Neural progenitor cell (in vitro differentiated cells): ENCODE results near the gene PHF12. TPM values are rescaled to one million over a fixed set of nuclear protein-coding genes. Genes with fewer than 3 reads are reported as not detected.

ENCODE experiments used
- DNase-seq: peaks from one replicate; pipeline ENCODE4 v3.0.0-alpha.2; 2016; ENCODE audit warnings: low spot score
- H2AFZ ChIP-seq: fragments of 200-600 bp; sonication (generic); replicated peaks from 2 replicates; pipeline ENCODE4 v1.6.1; 2016; ENCODE audit warnings: antibody characterized with exemption
- H3F3A ChIP-seq: fragments of 200-600 bp; sonication (generic); 2 replicates; pipeline ENCODE4 v1.6.1; 2016; ENCODE audit warnings: antibody characterized with exemption, low read depth
- H3K27ac ChIP-seq: fragments of 200-600 bp; sonication (generic); 2 replicates; pipeline ENCODE4 v1.5.1; 2016; ENCODE audit warnings: mild to moderate bottlenecking
- H3K27me3 ChIP-seq: fragments of 200-600 bp; sonication (generic); 2 replicates; pipeline ENCODE4 v1.6.1; 2016; ENCODE audit warnings: mild to moderate bottlenecking, moderate library complexity
- H3K36me3 ChIP-seq: fragments of 200-600 bp; sonication (generic); 2 replicates; pipeline ENCODE4 v1.5.1; 2016
- H3K4me1 ChIP-seq: fragments of 200-600 bp; sonication (generic); 2 replicates; pipeline ENCODE4 v1.6.1; 2016; ENCODE audit warnings: mixed run types
- H3K4me2 ChIP-seq: fragments of 200-600 bp; sonication (generic); 2 replicates; pipeline ENCODE4 v1.6.1; 2016
- H3K4me3 ChIP-seq: fragments of 200-600 bp; sonication (generic); 2 replicates; pipeline ENCODE4 v1.5.1; 2016
- H3K79me2 ChIP-seq: fragments of 200-600 bp; sonication (generic); 2 replicates; pipeline ENCODE4 v1.6.1; 2016; ENCODE audit warnings: low read depth
- H3K9ac ChIP-seq: fragments of 200-600 bp; sonication (generic); 2 replicates; pipeline ENCODE4 v1.6.1; 2016
- H3K9me3 ChIP-seq: fragments of 200-600 bp; sonication (generic); 2 replicates; pipeline ENCODE4 v1.5.1; 2016; ENCODE audit warnings: low read depth
- H4K20me1 ChIP-seq: fragments of 200-600 bp; sonication (generic); 2 replicates; pipeline ENCODE4 v1.6.1; 2016; ENCODE audit warnings: low read depth
- H3K27ac Mint-ChIP-seq: 3 replicates; pipeline ENCODE4 v1.8.0; 2021; ENCODE audit warnings: mixed read lengths
- H3K27me3 Mint-ChIP-seq: 2 replicates; pipeline ENCODE4 v1.8.0; 2022; ENCODE audit warnings: low read depth, mild to moderate bottlenecking, inconsistent platforms, moderate library complexity, mixed read lengths; ENCODE audit not compliant: insufficient read depth
- H3K36me3 Mint-ChIP-seq: 3 replicates; pipeline ENCODE4 v1.8.0; 2021; ENCODE audit warnings: mixed read lengths
- H3K4me1 Mint-ChIP-seq: 3 replicates; pipeline ENCODE4 v1.8.0; 2021; ENCODE audit warnings: mixed read lengths
- H3K4me3 Mint-ChIP-seq: 3 replicates; pipeline ENCODE4 v1.8.0; 2021; ENCODE audit warnings: mild to moderate bottlenecking, moderate library complexity, mixed read lengths
- H3K9me3 Mint-ChIP-seq: 3 replicates; pipeline ENCODE4 v1.8.0; 2020; ENCODE audit warnings: mixed read lengths
- EZH2 ChIP-seq: fragments of 200-600 bp; sonication (generic); IDR thresholded peaks from 2 replicates; pipeline ENCODE4 v1.6.1; 2017; ENCODE audit warnings: antibody characterized with exemption, mild to moderate bottlenecking, moderate library complexity
- EZH2phosphoT487 ChIP-seq: fragments of 200-600 bp; sonication (generic); IDR thresholded peaks from 2 replicates; pipeline ENCODE4 v1.6.1; 2017; ENCODE audit warnings: antibody characterized with exemption
- total RNA-seq: library from RNA; depleted of rRNA; stranded (reverse); fragments of >200 nt; gene quantifications from 2 replicates; pipeline ENCODE4 v1.2.3, GENCODE V29; 2015; ENCODE audit warnings: low replicate concordance
- TF ChIP-seq, protein P1 (sequence below): fragments of 200-600 bp; sonication (generic); IDR thresholded peaks from 2 replicates; pipeline ENCODE4 v1.5.1; 2017; ENCODE audit warnings: antibody characterized with exemption, mild to moderate bottlenecking

Gene PHF12
- total RNA-seq, 1 donor from 2014 or later, result 49.1 TPM

DNA sequence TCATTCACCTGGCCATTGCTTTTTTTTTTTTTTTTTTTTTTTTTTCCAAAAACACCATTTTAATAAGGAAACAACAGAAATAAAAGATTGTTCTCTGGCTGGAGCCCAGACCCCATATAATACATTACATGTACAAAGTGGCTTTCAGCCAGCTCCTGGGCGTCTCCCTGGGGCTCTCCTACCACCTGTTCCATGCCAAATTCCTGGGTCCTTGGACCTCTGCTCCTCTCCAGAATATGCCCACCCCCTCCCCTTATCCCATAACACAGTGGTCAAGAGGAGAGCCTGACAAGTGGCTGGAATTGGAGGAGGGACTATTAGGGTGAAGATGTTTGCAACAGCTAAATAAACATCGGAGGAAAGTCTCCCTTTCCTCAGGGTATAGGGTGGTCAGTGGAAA lies 3.6 kb upstream of the PHF12 start:
- no peaks in the 10 kb centered on the region for H3K36me3 Mint-ChIP-seq

GRCh38 chr17:28953444-28954118 lies 2.3 kb upstream of the PHF12 start:
- Histone ChIP-seq H2AFZ (no peak overlapping the region), H4K20me1 (peaks cover 15% of the 10 kb centered on the region), H3F3A (peaks cover 43% of the 10 kb centered on the region), H3K9ac (no peak overlapping the region), H3K4me3 (no peak overlapping the region), H3K27ac (no peak overlapping the region), H3K27me3 (no peaks in the 10 kb centered on the region), H3K79me2 (peaks cover 27% of the 10 kb centered on the region), H3K4me1 (no peaks in the 10 kb centered on the region), H3K4me2 (no peak overlapping the region), H3K36me3 (no peaks in the 10 kb centered on the region), H3K9me3 (no peaks in the 10 kb centered on the region)
- DNase-seq, result peak; percentile 88
- Mint-ChIP-seq H3K36me3 (no peaks in the 10 kb centered on the region), H3K4me1 (peaks cover 4% of the 10 kb centered on the region), H3K9me3 (no peaks in the 10 kb centered on the region), H3K27ac (no peak overlapping the region), H3K4me3 (peak overlapping the region; percentile 35), H3K27me3 (peaks cover 3% of the 10 kb centered on the region)
- no peak for TF ChIP-seq EZH2
- TF ChIP-seq, protein P1, sequence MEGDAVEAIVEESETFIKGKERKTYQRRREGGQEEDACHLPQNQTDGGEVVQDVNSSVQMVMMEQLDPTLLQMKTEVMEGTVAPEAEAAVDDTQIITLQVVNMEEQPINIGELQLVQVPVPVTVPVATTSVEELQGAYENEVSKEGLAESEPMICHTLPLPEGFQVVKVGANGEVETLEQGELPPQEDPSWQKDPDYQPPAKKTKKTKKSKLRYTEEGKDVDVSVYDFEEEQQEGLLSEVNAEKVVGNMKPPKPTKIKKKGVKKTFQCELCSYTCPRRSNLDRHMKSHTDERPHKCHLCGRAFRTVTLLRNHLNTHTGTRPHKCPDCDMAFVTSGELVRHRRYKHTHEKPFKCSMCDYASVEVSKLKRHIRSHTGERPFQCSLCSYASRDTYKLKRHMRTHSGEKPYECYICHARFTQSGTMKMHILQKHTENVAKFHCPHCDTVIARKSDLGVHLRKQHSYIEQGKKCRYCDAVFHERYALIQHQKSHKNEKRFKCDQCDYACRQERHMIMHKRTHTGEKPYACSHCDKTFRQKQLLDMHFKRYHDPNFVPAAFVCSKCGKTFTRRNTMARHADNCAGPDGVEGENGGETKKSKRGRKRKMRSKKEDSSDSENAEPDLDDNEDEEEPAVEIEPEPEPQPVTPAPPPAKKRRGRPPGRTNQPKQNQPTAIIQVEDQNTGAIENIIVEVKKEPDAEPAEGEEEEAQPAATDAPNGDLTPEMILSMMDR, result peak; percentile 77

More for the DNA sequence above, 3.6 kb upstream of the PHF12 start:
- Histone ChIP-seq H3K79me2 (peaks cover 14% of the 10 kb centered on the region), H3K36me3 (no peaks in the 10 kb centered on the region), H3K9ac (no peak overlapping the region), H3K4me3 (no peak overlapping the region), H4K20me1 (peaks cover 13% of the 10 kb centered on the region), H3F3A (peaks cover 31% of the 10 kb centered on the region), H3K4me2 (no peak overlapping the region), H3K27ac (no peak overlapping the region), H3K4me1 (no peaks in the 10 kb centered on the region), H2AFZ (no peak overlapping the region), H3K9me3 (no peaks in the 10 kb centered on the region), H3K27me3 (no peaks in the 10 kb centered on the region)
- TF ChIP-seq EZH2phosphoT487, result no peak
- no peak for TF ChIP-seq EZH2
- TF ChIP-seq, protein P1, result no peak
- no peak for DNase-seq
- Mint-ChIP-seq H3K4me3 (no peak overlapping the region), H3K9me3 (no peaks in the 10 kb centered on the region), H3K27me3 (peaks cover 3% of the 10 kb centered on the region), H3K27ac (no peak overlapping the region), H3K4me1 (no peaks in the 10 kb centered on the region)

DNA sequence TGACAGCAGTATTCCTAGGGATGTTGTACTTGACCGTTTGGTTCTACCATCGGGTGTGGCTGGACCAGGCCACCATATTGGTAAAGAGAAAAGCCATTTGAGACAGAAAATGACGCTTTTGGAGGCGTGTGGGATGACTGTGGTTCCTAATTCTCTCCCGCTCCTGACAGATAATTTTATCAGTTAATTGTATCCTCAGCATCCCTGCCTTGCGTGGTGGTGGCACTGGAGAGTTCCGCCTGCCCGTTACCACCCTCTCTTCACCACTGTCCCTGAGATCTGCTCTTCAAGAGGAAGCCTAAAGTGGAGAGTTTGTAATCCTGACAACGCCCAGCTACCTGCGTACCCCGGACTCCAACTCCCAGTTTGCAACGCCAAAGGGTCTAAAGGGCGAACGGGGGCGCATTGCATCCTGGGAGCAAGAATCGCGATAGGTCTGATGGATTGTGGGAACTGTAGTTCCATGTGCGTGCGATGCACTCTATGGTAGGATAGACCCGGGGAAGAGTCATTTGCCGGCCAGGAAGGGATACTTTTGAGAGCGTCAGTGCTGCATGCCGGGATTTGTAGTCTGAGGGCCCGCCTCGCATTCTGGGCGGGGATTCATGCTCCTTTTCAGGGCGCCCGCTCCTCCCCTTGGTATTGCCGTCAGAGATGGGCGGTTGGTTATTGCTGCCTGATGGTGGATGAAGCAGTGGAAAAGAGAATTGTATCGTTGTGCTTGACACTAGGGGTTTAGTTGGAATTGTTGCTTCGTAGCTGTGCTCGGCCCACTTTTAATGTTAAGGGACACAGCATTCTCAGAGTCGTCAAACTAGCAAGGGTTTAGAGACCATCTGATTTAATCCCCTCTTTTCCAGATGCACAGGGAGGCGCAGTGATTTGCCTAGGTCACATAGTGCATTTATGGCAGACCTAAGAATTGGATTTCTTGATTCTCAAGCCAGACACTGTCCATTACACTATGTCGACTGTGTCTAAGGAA lies 965 bp upstream of the PHF12 start:
- no peaks in the 10 kb centered on the region for H3K27me3 ChIP-seq
- peak overlapping the region; percentile 72 for H3K27ac ChIP-seq
- Mint-ChIP-seq H3K4me1 (peaks cover 16% of the 10 kb centered on the region), H3K36me3 (peaks cover 6% of the 10 kb centered on the region), H3K9me3 (no peaks in the 10 kb centered on the region), H3K27ac (no peak overlapping the region), H3K4me3 (no peak overlapping the region), H3K27me3 (peaks cover 3% of the 10 kb centered on the region)
- peak overlapping the region; percentile 89 for H3K4me2 ChIP-seq
- DNase-seq, result peak; percentile 99
- H3K9ac ChIP-seq, result no peak overlapping the region
- H3K4me3 ChIP-seq, result peak overlapping the region; percentile 80
- H3K79me2 ChIP-seq, result peaks cover 40% of the 10 kb centered on the region
- H3K36me3 ChIP-seq, result no peaks in the 10 kb centered on the region
- peaks cover 12% of the 10 kb centered on the region for H3K4me1 ChIP-seq
- peak overlapping the region; percentile 81 for H2AFZ ChIP-seq
- TF ChIP-seq EZH2phosphoT487, result no peak
- TF ChIP-seq, protein P1, result no peak
- no peak for TF ChIP-seq EZH2
- peaks cover 52% of the 10 kb centered on the region for H3F3A ChIP-seq
- H4K20me1 ChIP-seq, result peaks cover 28% of the 10 kb centered on the region
- H3K9me3 ChIP-seq, result no peaks in the 10 kb centered on the region
